GM12891 (cell line): ENCODE measurements around the gene MACROH2A1.

Source experiments
- POLR2A ChIP-seq: IDR thresholded peaks from 2 replicates; pipeline ENCODE4 v1.6.1; 2011; ENCODE audit warnings: low read depth, low read length, control low read depth
- POLR2AphosphoS5 ChIP-seq: IDR thresholded peaks from 2 replicates; pipeline ENCODE4 v1.6.1; 2011; ENCODE audit warnings: low read depth, low read length, control low read depth
- SPI1 ChIP-seq: IDR thresholded peaks from 2 replicates; pipeline ENCODE4 v1.6.1; 2011; ENCODE audit warnings: low read depth, low read length, control low read depth
- TAF1 ChIP-seq: IDR thresholded peaks from 2 replicates; pipeline ENCODE4 v1.6.1; 2011; ENCODE audit warnings: low read depth, low read length, control low read depth

DNA sequence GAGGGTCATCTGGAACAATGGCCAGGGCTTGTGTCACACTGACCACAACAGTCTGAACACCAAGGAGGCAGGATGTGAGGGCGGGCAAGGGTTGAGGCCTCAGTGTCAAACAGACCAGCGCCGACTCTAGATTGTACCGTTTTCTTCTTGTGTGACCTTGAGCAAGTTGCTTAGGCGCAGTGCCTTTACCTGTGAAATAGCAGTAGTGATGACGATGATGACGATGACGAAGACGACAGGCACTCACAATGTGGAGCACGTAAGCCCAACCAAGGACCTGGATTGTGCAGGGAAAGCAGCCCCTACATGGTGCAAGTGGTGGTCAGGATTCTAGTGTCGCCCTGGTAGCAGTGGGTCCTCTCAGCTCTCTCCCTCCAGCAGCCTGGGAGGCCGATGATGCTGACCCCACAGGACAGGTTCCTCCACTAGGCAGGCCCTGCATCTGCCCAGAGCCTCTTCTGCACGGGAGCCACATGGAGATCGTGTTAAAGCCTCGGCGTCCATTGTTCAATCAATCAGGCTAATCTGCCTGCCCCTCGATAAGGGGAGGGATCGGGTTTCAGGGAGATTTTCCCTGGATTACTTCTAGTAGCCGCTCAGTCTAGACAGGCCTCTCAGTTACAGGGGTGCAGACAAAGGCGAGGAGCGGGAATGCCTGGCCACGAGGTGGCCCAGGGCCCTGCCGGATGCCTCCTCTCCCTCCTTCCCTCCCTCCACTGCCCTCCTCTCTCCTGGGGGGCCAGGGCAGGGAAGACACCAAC, 91.7 kb downstream of the MACROH2A1 start:
- TF ChIP-seq TAF1: no peak
- TF ChIP-seq POLR2A: no peak
- TF ChIP-seq POLR2AphosphoS5: no peak
- TF ChIP-seq SPI1: no peak
